CD14-positive monocyte (primary cell): ENCODE measurements around the gene PTTG2. TPM values are rescaled to one million over a fixed set of nuclear protein-coding genes. Genes with fewer than 3 reads are reported as not detected.

Source experiments
- DNase-seq, 3 donors: peaks; one replicate each; pipeline ENCODE4 v3.0.0-alpha.2; 2011 to 2022
- H2AFZ ChIP-seq: 2 replicates; pipeline ENCODE4 v1.6.0; 2012; ENCODE audit warnings: mild to moderate bottlenecking, low read depth, low read length, inconsistent platforms; ENCODE audit not compliant: insufficient read depth, poor library complexity, severe bottlenecking
- H3K27ac ChIP-seq, 2 donors: 1 replicate in 1 of 2; 2 replicates in 1 of 2; pipeline ENCODE4 v1.5.1; 2012 to 2013; ENCODE audit warnings: low read length in 2 of 2, control low read depth in 1 of 2, inconsistent platforms in 1 of 2, low read depth in 1 of 2, mild to moderate bottlenecking in 1 of 2
- H3K27me3 ChIP-seq, 2 donors: one replicate each; pipeline versions ENCODE4 v1.6.0 to v1.6.1; 2011 to 2013; ENCODE audit warnings: low read length in 2 of 2; ENCODE audit not compliant: control insufficient read depth in 2 of 2, insufficient read depth in 2 of 2
- H3K36me3 ChIP-seq, 2 donors: replicated peaks in 1 of 2; 1 replicate in 1 of 2; 2 replicates in 1 of 2; pipeline versions ENCODE4 v1.5.1 to v1.6.1; 2012 to 2013; ENCODE audit warnings: low read length in 2 of 2, control low read depth in 1 of 2, inconsistent platforms in 1 of 2, mild to moderate bottlenecking in 1 of 2; ENCODE audit not compliant: insufficient read depth in 2 of 2, control insufficient read depth in 1 of 2
- H3K4me1 ChIP-seq, 2 donors: 1 replicate in 1 of 2; 2 replicates in 1 of 2; pipeline versions ENCODE4 v1.5.1 to v1.6.1; 2012 to 2013; ENCODE audit warnings: low read length in 2 of 2, control low read depth in 1 of 2, inconsistent platforms in 1 of 2, mild to moderate bottlenecking in 1 of 2, moderate library complexity in 1 of 2; ENCODE audit not compliant: insufficient read depth in 2 of 2, control insufficient read depth in 1 of 2
- H3K4me2 ChIP-seq: replicated peaks from 2 replicates; pipeline ENCODE3; 2012; ENCODE audit warnings: low read length, moderate library complexity, mild to moderate bottlenecking; ENCODE audit not compliant: poor library complexity, severe bottlenecking; ENCODE audit errors: extremely low read depth
- H3K4me3 ChIP-seq, 3 experiments: fragments of 200-600 bp in 1 of 3; sonication (generic) in 1 of 3; replicated peaks in 1 of 3; 1 replicate in 2 of 3; 2 replicates in 1 of 3; pipeline ENCODE4 v1.5.1; 2011 to 2013; ENCODE audit warnings: low read length in 3 of 3, mild to moderate bottlenecking in 3 of 3, control low read depth in 2 of 3, low read depth in 2 of 3, inconsistent platforms in 1 of 3, moderate library complexity in 1 of 3
- H3K79me2 ChIP-seq: 2 replicates; pipeline ENCODE4 v1.6.0; 2012; ENCODE audit warnings: mild to moderate bottlenecking, control low read depth, inconsistent platforms, low read length, moderate library complexity; ENCODE audit not compliant: insufficient read depth
- H3K9ac ChIP-seq: 2 replicates; pipeline ENCODE4 v1.6.0; 2017; ENCODE audit warnings: low read length, mild to moderate bottlenecking; ENCODE audit not compliant: insufficient read depth, poor library complexity, severe bottlenecking
- H3K9me3 ChIP-seq, 2 donors: replicated peaks in 1 of 2; 1 replicate in 1 of 2; 2 replicates in 1 of 2; pipeline versions ENCODE4 v1.5.1 to v1.6.1; 2012 to 2013; ENCODE audit warnings: low read length in 2 of 2, control low read depth in 1 of 2; ENCODE audit not compliant: control insufficient read depth in 1 of 2, insufficient read depth in 1 of 2
- H4K20me1 ChIP-seq: 2 replicates; pipeline ENCODE4 v1.6.0; 2012; ENCODE audit warnings: mild to moderate bottlenecking, low read length, control low read depth, moderate library complexity; ENCODE audit not compliant: insufficient read depth
- H3K27ac Mint-ChIP-seq, 7 donors: one replicate each; pipeline ENCODE4 v1.8.0; 2020; ENCODE audit warnings: mild to moderate bottlenecking in 7 of 7, mixed read lengths in 7 of 7, moderate library complexity in 6 of 7, inconsistent platforms in 2 of 7
- H3K27me3 Mint-ChIP-seq, 3 donors: one replicate each; pipeline ENCODE4 v1.8.0; 2021 to 2022; ENCODE audit warnings: low read depth in 3 of 3, mild to moderate bottlenecking in 3 of 3, mixed read lengths in 3 of 3, moderate library complexity in 3 of 3, inconsistent platforms in 1 of 3
- H3K36me3 Mint-ChIP-seq, 2 donors: one replicate each; pipeline ENCODE4 v1.8.0; 2020; ENCODE audit warnings: mixed read lengths in 2 of 2, inconsistent platforms in 1 of 2, mild to moderate bottlenecking in 1 of 2
- H3K4me1 Mint-ChIP-seq: one replicate; pipeline ENCODE4 v1.8.0; 2020; ENCODE audit warnings: mild to moderate bottlenecking, mixed read lengths
- H3K4me3 Mint-ChIP-seq, 2 donors: one replicate each; pipeline ENCODE4 v1.8.0; 2020; ENCODE audit warnings: mild to moderate bottlenecking in 2 of 2, mixed read lengths in 2 of 2, moderate library complexity in 1 of 2
- H3K9me3 Mint-ChIP-seq, 7 donors: one replicate each; pipeline ENCODE4 v1.8.0; 2020 to 2022; ENCODE audit warnings: mixed read lengths in 7 of 7, mild to moderate bottlenecking in 6 of 7, moderate library complexity in 6 of 7, inconsistent platforms in 2 of 7
- WGBS: methylation state at CpG from one replicate; pipeline ENCODE4 v1.1.5; 2013; ENCODE audit warnings: missing lambda C conversion rate; ENCODE audit not compliant: insufficient coverage; 5-methylcytosine and 5-hydroxymethylcytosine counted together
- intact Hi-C, 2 donors: fragments of 100-400 bp; cut with micrococcal nuclease; formaldehyde crosslinking; loops; one replicate each; pipeline versions ENCODE4 v1.15.0 to v1.15.1; 2023
- polyA minus RNA-seq: library from RNA; depleted of rRNA, polyadenylated mRNA; stranded (reverse); fragments of >200 nt; gene quantifications from 2 replicates; pipeline ENCODE4 v1.2.3, GENCODE V29; 2012
- polyA plus RNA-seq, 3 donors: library from polyadenylated mRNA; depleted of rRNA in 1 of 3; unstranded in 2 of 3; stranded (reverse) in 1 of 3; fragments of 300-500 nt in 2 of 3; fragments of >200 nt in 1 of 3; fragmentation: Illumina TruSeq in 2 of 3; gene quantifications; 1 replicate in 2 of 3; 2 replicates in 1 of 3; pipeline ENCODE4 v1.2.3, GENCODE V29; 2012 to 2021
- total RNA-seq, 12 experiments: library from RNA in 1 of 12; stranded (reverse) in 1 of 12; fragments of 120-200 nt in 1 of 12; gene quantifications; one replicate each; pipeline ENCODE4 v1.2.4 and lab custom pipeline; 2013 to 2026; ENCODE audit warnings: mixed read lengths in 6 of 12, inconsistent platforms in 1 of 12
- TF ChIP-seq, protein P1 (sequence below): fragments of 200-600 bp; IDR thresholded peaks from one replicate; pipeline ENCODE4 v1.8.0; 2022; ENCODE audit warnings: antibody characterized with exemption, mild to moderate bottlenecking

PTTG2 gene
- total RNA-seq (2013), result 1.2 TPM
- polyA plus RNA-seq (1 to 10 TPM in 1 of 3 donors, not detected in 2; 2.0 TPM), polyA minus RNA-seq (0.48 and 1.1 TPM in 2 replicates), total RNA-seq (lab: John Stamatoyannopoulos, UW) (0.06 to 0.92 (median 0.25) reads per million in 11 experiments)

DNA sequence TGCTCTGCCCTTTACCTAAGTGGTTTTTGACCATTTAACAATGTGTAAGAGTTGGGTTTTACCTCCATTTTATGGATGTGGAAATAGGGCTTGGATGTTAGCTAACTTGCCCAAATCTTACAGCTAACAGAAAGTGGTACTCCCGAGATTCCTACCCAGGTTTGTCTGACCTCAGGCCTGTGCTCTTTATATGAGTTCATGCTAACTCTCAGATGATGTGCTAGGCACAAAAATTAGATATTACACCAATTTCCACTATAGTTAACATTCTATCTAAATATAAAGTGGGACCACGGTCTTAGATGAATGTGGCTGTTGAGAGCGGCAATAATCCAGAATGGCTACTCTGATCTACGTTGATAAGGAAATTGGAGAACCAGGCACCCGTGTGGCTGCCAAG is at the start of gene PTTG2:
Gene PTTG2, plus strand, starts transcription at position 301 of the 400 bp plus-strand sequence. Its CDS starts 37 bp downstream, at position 338.
- H3K4me3 Mint-ChIP-seq, result no peak within 1 kb of the TSS
- H3K27ac ChIP-seq, result no peak within 1 kb of the TSS
- no peak within 1 kb of the TSS for H3K4me3 ChIP-seq
- H3K9me3 Mint-ChIP-seq, result peaks cover 0 to 2% (median 0%) of the 10 kb centered on the region in 7 donors
- no peaks in the 10 kb centered on the region for H3K27me3 Mint-ChIP-seq
- H3K9me3 ChIP-seq, result no peaks in the 10 kb centered on the region
- no peaks in the 10 kb centered on the region for H3K79me2 ChIP-seq
- H4K20me1 ChIP-seq, result peaks cover 51% of the 10 kb centered on the region
- H3K4me1 ChIP-seq, result no peaks in the 10 kb centered on the region
- no peak within 1 kb of the TSS for H3K27ac Mint-ChIP-seq
- no peak within 1 kb of the TSS for H3K9ac ChIP-seq
- no peaks in the 10 kb centered on the region for H3K27me3 ChIP-seq
- peaks cover 17 to 18% of the 10 kb centered on the region in 2 donors for H3K36me3 Mint-ChIP-seq
- intact Hi-C loops, result no loop called here
- H2AFZ ChIP-seq, result no peak within 1 kb of the TSS
- H3K4me2 ChIP-seq, result no peak within 1 kb of the TSS
- WGBS, result 100% methylated on average over 3 of the region's 5 CpGs
- DNase-seq, result no peak
- peaks cover 2% of the 10 kb centered on the region for H3K4me1 Mint-ChIP-seq
- TF ChIP-seq, protein P1, sequence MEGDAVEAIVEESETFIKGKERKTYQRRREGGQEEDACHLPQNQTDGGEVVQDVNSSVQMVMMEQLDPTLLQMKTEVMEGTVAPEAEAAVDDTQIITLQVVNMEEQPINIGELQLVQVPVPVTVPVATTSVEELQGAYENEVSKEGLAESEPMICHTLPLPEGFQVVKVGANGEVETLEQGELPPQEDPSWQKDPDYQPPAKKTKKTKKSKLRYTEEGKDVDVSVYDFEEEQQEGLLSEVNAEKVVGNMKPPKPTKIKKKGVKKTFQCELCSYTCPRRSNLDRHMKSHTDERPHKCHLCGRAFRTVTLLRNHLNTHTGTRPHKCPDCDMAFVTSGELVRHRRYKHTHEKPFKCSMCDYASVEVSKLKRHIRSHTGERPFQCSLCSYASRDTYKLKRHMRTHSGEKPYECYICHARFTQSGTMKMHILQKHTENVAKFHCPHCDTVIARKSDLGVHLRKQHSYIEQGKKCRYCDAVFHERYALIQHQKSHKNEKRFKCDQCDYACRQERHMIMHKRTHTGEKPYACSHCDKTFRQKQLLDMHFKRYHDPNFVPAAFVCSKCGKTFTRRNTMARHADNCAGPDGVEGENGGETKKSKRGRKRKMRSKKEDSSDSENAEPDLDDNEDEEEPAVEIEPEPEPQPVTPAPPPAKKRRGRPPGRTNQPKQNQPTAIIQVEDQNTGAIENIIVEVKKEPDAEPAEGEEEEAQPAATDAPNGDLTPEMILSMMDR, result no peak
- peaks cover 0 to 20% of the 10 kb centered on the region in 2 donors for H3K36me3 ChIP-seq

DNA sequence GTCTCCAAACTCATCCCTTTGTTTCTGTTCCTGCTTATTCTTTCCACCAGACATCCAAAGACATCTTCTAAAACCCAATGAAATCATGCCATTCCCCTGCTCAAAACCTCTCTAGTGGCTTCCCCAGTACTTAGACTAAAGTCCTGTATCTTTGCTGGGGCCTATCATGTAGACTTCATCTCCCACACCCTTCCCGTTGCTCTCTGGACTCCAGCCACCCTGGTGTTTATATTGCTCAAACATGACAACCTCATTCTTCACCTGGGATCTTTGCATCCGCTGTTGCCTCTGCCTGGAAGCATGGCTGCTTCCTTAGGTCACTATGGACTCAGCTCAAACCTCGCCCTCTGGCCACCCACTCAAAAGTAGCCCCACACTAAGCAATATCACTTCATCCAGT is 45.7 kb upstream of the PTTG2 start:
- H3K9me3 ChIP-seq, result no peaks in the 10 kb centered on the region
- H3K4me3 Mint-ChIP-seq, result no peak overlapping the region
- no peak overlapping the region for H3K27ac ChIP-seq
- H2AFZ ChIP-seq, result no peak overlapping the region
- H3K9me3 Mint-ChIP-seq, result no peaks in the 10 kb centered on the region
- H3K9ac ChIP-seq, result no peak overlapping the region
- no peak for DNase-seq
- peaks cover 85% of the 10 kb centered on the region for H4K20me1 ChIP-seq
- peaks cover 62% of the 10 kb centered on the region for H3K79me2 ChIP-seq
- H3K27me3 Mint-ChIP-seq, result no peaks in the 10 kb centered on the region
- intact Hi-C loops, result no loop called here
- peaks cover 6 to 32% of the 10 kb centered on the region in 2 donors for H3K36me3 ChIP-seq
- WGBS, result 100% methylated on average over 3 of the region's 3 CpGs
- peaks cover 25 to 26% of the 10 kb centered on the region in 2 donors for H3K36me3 Mint-ChIP-seq
- peaks cover 12% of the 10 kb centered on the region for H3K4me1 Mint-ChIP-seq
- TF ChIP-seq, protein P1, result no peak
- H3K4me1 ChIP-seq, result no peaks in the 10 kb centered on the region
- H3K4me2 ChIP-seq, result no peak overlapping the region
- H3K27ac Mint-ChIP-seq, result no peak overlapping the region
- H3K4me3 ChIP-seq, result no peak overlapping the region
- no peaks in the 10 kb centered on the region for H3K27me3 ChIP-seq
